ENCODE measurements around the gene KAT2A.

DNA sequence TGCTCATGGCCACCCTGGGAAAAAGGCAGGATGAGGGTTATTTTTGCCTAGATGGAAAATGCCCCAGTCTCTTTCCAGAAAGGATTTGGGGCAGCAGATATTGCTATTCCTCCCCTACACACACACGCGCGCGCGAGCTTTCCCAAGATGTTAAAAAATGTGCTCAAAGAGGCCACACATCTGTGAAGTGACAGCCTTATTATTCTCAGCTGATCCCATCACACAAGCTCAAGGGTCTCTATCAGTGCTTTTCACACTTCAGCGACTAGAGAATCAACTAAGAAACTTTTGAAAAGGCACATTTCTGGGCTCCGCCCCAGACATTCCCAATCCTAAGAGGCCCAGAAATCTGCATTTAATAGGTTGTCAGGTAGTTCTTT, 39.4 kb upstream of the KAT2A start:
- TF ChIP-seq, protein P1, sequence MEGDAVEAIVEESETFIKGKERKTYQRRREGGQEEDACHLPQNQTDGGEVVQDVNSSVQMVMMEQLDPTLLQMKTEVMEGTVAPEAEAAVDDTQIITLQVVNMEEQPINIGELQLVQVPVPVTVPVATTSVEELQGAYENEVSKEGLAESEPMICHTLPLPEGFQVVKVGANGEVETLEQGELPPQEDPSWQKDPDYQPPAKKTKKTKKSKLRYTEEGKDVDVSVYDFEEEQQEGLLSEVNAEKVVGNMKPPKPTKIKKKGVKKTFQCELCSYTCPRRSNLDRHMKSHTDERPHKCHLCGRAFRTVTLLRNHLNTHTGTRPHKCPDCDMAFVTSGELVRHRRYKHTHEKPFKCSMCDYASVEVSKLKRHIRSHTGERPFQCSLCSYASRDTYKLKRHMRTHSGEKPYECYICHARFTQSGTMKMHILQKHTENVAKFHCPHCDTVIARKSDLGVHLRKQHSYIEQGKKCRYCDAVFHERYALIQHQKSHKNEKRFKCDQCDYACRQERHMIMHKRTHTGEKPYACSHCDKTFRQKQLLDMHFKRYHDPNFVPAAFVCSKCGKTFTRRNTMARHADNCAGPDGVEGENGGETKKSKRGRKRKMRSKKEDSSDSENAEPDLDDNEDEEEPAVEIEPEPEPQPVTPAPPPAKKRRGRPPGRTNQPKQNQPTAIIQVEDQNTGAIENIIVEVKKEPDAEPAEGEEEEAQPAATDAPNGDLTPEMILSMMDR (IDR thresholded peaks at IDR 0.05; ENCODE audit: insufficient read depth, low read length, poor library complexity, severe bottlenecking): no peak
- no peak for TF ChIP-seq EZH2phosphoT487 (conservative IDR thresholded peaks at IDR 0.05; ENCODE audit: low read length)
